Astrocyte of the hippocampus (primary cell): Measurements from ENCODE around the gene GPC3.
A peak's percentile ranks its signal among the peaks of the same experiment; 100 is the strongest.

Experiments
- DNase-seq: peaks from one replicate; pipeline ENCODE4 v3.0.0; 2011; ENCODE audit warnings: low read depth, low spot score

Gene GPC3

GRCh38 chrX:133968109-133968508 is 17.3 kb downstream of the GPC3 start:
- DNase-seq = no peak

- DNase-seq = no peak
These were observed 19.2 kb downstream of the GPC3 start for GRCh38 chrX:133966199-133966598.

- DNase-seq = no peak
These were observed 20.1 kb downstream of the GPC3 start for GRCh38 chrX:133965321-133965720.

GRCh38 chrX:133961046-133961445 is 24.3 kb downstream of the GPC3 start:
- DNase-seq = no peak

GRCh38 chrX:133959972-133960371 is 25.4 kb downstream of the GPC3 start:
- no peak for DNase-seq

GRCh38 chrX:133958997-133959688 is 26.3 kb downstream of the GPC3 start:
- no peak for DNase-seq

GRCh38 chrX:133956570-133957340 is 28.6 kb downstream of the GPC3 start:
- no peak for DNase-seq

- no peak for DNase-seq
These were observed 31.5 kb downstream of the GPC3 start for GRCh38 chrX:133953785-133954355.

- DNase-seq = no peak
These were observed 32.3 kb downstream of the GPC3 start for GRCh38 chrX:133953078-133953477.

- DNase-seq = no peak
These were observed 34.3 kb downstream of the GPC3 start for GRCh38 chrX:133951098-133951497.

- DNase-seq = no peak
These were observed 35.2 kb downstream of the GPC3 start for GRCh38 chrX:133950214-133950613.

- DNase-seq = no peak
These were observed 36.5 kb downstream of the GPC3 start for GRCh38 chrX:133948895-133949294.

- DNase-seq = no peak
These were observed 37.4 kb downstream of the GPC3 start for GRCh38 chrX:133947996-133948395.

- no peak for DNase-seq
These were observed 38.4 kb downstream of the GPC3 start for GRCh38 chrX:133947022-133947421.

- DNase-seq = no peak
These were observed 41.9 kb downstream of the GPC3 start for GRCh38 chrX:133943507-133943906.

- DNase-seq = no peak
These were observed 45.6 kb downstream of the GPC3 start for GRCh38 chrX:133939655-133940302.

- no peak for DNase-seq
These were observed 46.9 kb downstream of the GPC3 start for GRCh38 chrX:133938530-133938929.

- DNase-seq = no peak
These were observed 48.4 kb downstream of the GPC3 start for GRCh38 chrX:133937022-133937421.

- DNase-seq = no peak
These were observed 50.3 kb downstream of the GPC3 start for GRCh38 chrX:133935076-133935475.

- DNase-seq = no peak
These were observed 52.1 kb downstream of the GPC3 start for GRCh38 chrX:133933316-133933715.

GRCh38 chrX:133929836-133930464 is 55.4 kb downstream of the GPC3 start:
- peak; percentile 3 for DNase-seq

GRCh38 chrX:133928365-133928764 is 57.0 kb downstream of the GPC3 start:
- no peak for DNase-seq
